H9 (cell line): ENCODE measurements around the gene SLC2A3. TPM values are rescaled to one million over a fixed set of nuclear protein-coding genes. Genes with fewer than 3 reads are reported as not detected.
"Not testable (repeated sequence)": the region's sequence is repeated elsewhere in the genome, so short reads cannot be mapped to it uniquely, and the experiment has no call there.

Source experiments
- DNase-seq: peaks from one replicate; pipeline ENCODE4 v3.0.0-alpha.2; 2017
- H2AFZ ChIP-seq: one replicate; pipeline ENCODE4 v1.6.1; 2013; ENCODE audit warnings: mild to moderate bottlenecking, low read length, control low read depth, moderate library complexity
- H2AK5ac ChIP-seq: 2 replicates; pipeline ENCODE4 v1.6.1; 2013; ENCODE audit warnings: low read length, control low read depth, mixed read lengths; ENCODE audit not compliant: insufficient read length
- H2BK120ac ChIP-seq: one replicate; pipeline ENCODE4 v1.6.1; 2013; ENCODE audit warnings: low read depth, mild to moderate bottlenecking, low read length, control low read depth, inconsistent platforms; ENCODE audit not compliant: poor library complexity, severe bottlenecking
- H2BK12ac ChIP-seq: 2 replicates; pipeline ENCODE4 v1.6.1; 2013; ENCODE audit warnings: low read length, control low read depth, mixed read lengths, low read depth; ENCODE audit not compliant: insufficient read length
- H2BK15ac ChIP-seq: 2 replicates; pipeline ENCODE4 v1.6.1; 2013; ENCODE audit warnings: low read depth, low read length, control low read depth
- H2BK20ac ChIP-seq: one replicate; pipeline ENCODE4 v1.6.1; 2013; ENCODE audit warnings: low read depth, mild to moderate bottlenecking, low read length, control low read depth, inconsistent platforms; ENCODE audit not compliant: poor library complexity, severe bottlenecking
- H2BK5ac ChIP-seq: 2 replicates; pipeline ENCODE4 v1.6.1; 2013; ENCODE audit warnings: low read length, control low read depth, mixed read lengths; ENCODE audit not compliant: insufficient read length
- H3K14ac ChIP-seq: 2 replicates; pipeline ENCODE4 v1.6.1; 2013; ENCODE audit warnings: low read length, control low read depth; ENCODE audit not compliant: insufficient read depth
- H3K18ac ChIP-seq: 2 replicates; pipeline ENCODE4 v1.6.1; 2013; ENCODE audit warnings: low read depth, mild to moderate bottlenecking, mixed read lengths, low read length, control low read depth; ENCODE audit not compliant: insufficient read length
- H3K23ac ChIP-seq: 2 replicates; pipeline ENCODE4 v1.6.1; 2013; ENCODE audit warnings: low read length, control low read depth, mixed read lengths, low read depth; ENCODE audit not compliant: insufficient read length
- H3K23me2 ChIP-seq: 2 replicates; pipeline ENCODE4 v1.6.1; 2013; ENCODE audit warnings: low read depth, mild to moderate bottlenecking, mixed read lengths, low read length, control low read depth; ENCODE audit not compliant: insufficient read length, poor library complexity, severe bottlenecking
- H3K27ac ChIP-seq: 2 replicates; pipeline ENCODE4 v1.5.1; 2013; ENCODE audit warnings: low read length, control low read depth, mixed read lengths, low read depth; ENCODE audit not compliant: insufficient read length
- H3K27me3 ChIP-seq: 2 replicates; pipeline ENCODE4 v1.6.1; 2013; ENCODE audit warnings: low read length, control low read depth, inconsistent platforms; ENCODE audit not compliant: insufficient read depth
- H3K4ac ChIP-seq: 2 replicates; pipeline ENCODE4 v1.6.1; 2013; ENCODE audit warnings: low read depth, mild to moderate bottlenecking, control low read depth, inconsistent platforms, low read length, moderate library complexity
- H3K4me1 ChIP-seq: 2 replicates; pipeline ENCODE4 v1.6.1; 2013; ENCODE audit warnings: low read length, control low read depth, inconsistent platforms; ENCODE audit not compliant: insufficient read depth
- H3K4me2 ChIP-seq: 2 replicates; pipeline ENCODE4 v1.6.1; 2013; ENCODE audit warnings: low read length, control low read depth, mixed read lengths; ENCODE audit not compliant: insufficient read length, insufficient read depth
- H3K56ac ChIP-seq: 2 replicates; pipeline ENCODE4 v1.6.1; 2013; ENCODE audit warnings: low read depth, mild to moderate bottlenecking, mixed read lengths, low read length, control low read depth; ENCODE audit not compliant: insufficient read length
- H3K79me1 ChIP-seq: 2 replicates; pipeline ENCODE4 v1.6.1; 2013; ENCODE audit warnings: low read depth, mild to moderate bottlenecking, moderate library complexity, low read length, control low read depth, inconsistent platforms; ENCODE audit not compliant: insufficient read depth, poor library complexity, severe bottlenecking
- H3K79me2 ChIP-seq: 2 replicates; pipeline ENCODE4 v1.6.1; 2013; ENCODE audit warnings: low read length, control low read depth, inconsistent platforms; ENCODE audit not compliant: insufficient read depth
- H3K9ac ChIP-seq: 2 replicates; pipeline ENCODE4 v1.6.1; 2013; ENCODE audit warnings: low read length, control low read depth, mixed read lengths; ENCODE audit not compliant: insufficient read length; ENCODE audit errors: extremely low read depth
- H3K9me3 ChIP-seq: one replicate; pipeline ENCODE4 v1.6.1; 2013; ENCODE audit warnings: low read depth, low read length, inconsistent platforms; ENCODE audit not compliant: control insufficient read depth
- H3T11ph ChIP-seq: one replicate; pipeline ENCODE4 v1.6.1; 2013; ENCODE audit warnings: mild to moderate bottlenecking, low read length, control low read depth, inconsistent platforms
- H4K20me1 ChIP-seq: one replicate; pipeline ENCODE4 v1.6.1; 2013; ENCODE audit not compliant: control insufficient read depth, insufficient read length, insufficient read depth
- H4K5ac ChIP-seq: 2 replicates; pipeline ENCODE4 v1.6.1; 2013; ENCODE audit warnings: low read depth, mild to moderate bottlenecking, mixed read lengths, low read length, control low read depth; ENCODE audit not compliant: insufficient read length
- H4K8ac ChIP-seq: replicated peaks from 2 replicates; pipeline ENCODE4 v1.6.1; 2013; ENCODE audit warnings: low read length, control low read depth, mixed read lengths, low read depth; ENCODE audit not compliant: insufficient read length
- H4K91ac ChIP-seq: 2 replicates; pipeline ENCODE4 v1.6.1; 2013; ENCODE audit warnings: low read depth, mild to moderate bottlenecking, moderate library complexity, mixed read lengths, low read length, control low read depth; ENCODE audit not compliant: insufficient read length
- H3K27ac Mint-ChIP-seq, 3 experiments: 2 replicates in 2 of 3; 3 replicates in 1 of 3; pipeline ENCODE4 v1.8.0; 2020 to 2021; ENCODE audit warnings: mixed read lengths in 3 of 3, mild to moderate bottlenecking in 1 of 3, moderate library complexity in 1 of 3
- H3K27me3 Mint-ChIP-seq: 2 replicates; pipeline ENCODE4 v1.8.0; 2021; ENCODE audit warnings: low read depth, mild to moderate bottlenecking, moderate library complexity, mixed read lengths
- H3K36me3 Mint-ChIP-seq, 3 experiments: 2 replicates in 2 of 3; 3 replicates in 1 of 3; pipeline ENCODE4 v1.8.0; 2020 to 2021; ENCODE audit warnings: low read depth in 3 of 3, mixed read lengths in 3 of 3; ENCODE audit not compliant: insufficient read depth in 1 of 3
- H3K4me1 Mint-ChIP-seq, 2 experiments: 2 replicates each; pipeline ENCODE4 v1.8.0; 2020; ENCODE audit warnings: mixed read lengths in 2 of 2
- H3K4me3 Mint-ChIP-seq, 2 experiments: 2 replicates in 1 of 2; 3 replicates in 1 of 2; pipeline ENCODE4 v1.8.0; 2020 to 2021; ENCODE audit warnings: mild to moderate bottlenecking in 2 of 2, mixed read lengths in 2 of 2, moderate library complexity in 1 of 2
- H3K9me3 Mint-ChIP-seq, 2 experiments: 2 replicates in 1 of 2; 3 replicates in 1 of 2; pipeline ENCODE4 v1.8.0; 2020; ENCODE audit warnings: mild to moderate bottlenecking in 2 of 2, mixed read lengths in 2 of 2, moderate library complexity in 1 of 2
- WGBS: extraction: QIAGEN DNeasy Blood & Tissue Kit; methylation state at CpG from one replicate; pipeline ENCODE4 v1.1.7; 2013; ENCODE audit warnings: missing lambda C conversion rate, low lambda C conversion rate, mixed read lengths; ENCODE audit not compliant: insufficient read length; ENCODE audit errors: extremely low coverage; 5-methylcytosine and 5-hydroxymethylcytosine counted together
- total RNA-seq: library from RNA; stranded (reverse); gene quantifications from 2 replicates; pipeline ENCODE4 v1.2.1, GENCODE V29; 2021
- TF ChIP-seq, protein P1 (sequence below): fragments of 200-600 bp; sonication (generic); conservative IDR thresholded peaks from 3 replicates; pipeline ENCODE4 v1.8.0; 2021; ENCODE audit warnings: antibody characterized with exemption, mild to moderate bottlenecking

Gene SLC2A3
- total RNA-seq, 1 experiment from 2014 or later = 569 TPM

DNA sequence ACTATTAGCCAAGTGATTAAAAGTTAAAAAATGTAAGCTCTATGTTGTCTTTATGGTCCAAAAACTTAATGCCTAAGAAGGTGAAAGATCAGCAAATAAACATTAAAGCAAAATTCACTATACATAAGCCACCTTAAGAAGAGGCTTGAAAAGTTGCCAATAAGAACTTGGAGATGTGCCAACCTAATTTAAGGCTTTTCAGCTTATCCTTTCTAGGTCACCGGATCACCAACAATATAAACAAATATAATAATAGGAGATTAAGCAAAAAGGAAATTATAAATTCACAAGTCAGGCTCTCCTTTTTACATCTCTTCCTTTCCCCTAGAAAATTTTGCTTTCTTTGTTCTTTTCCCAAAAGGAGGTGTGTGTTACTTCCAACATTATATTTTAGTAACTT is 30.9 kb downstream of the SLC2A3 start:
- Mint-ChIP-seq H3K36me3 (peaks cover 0 to 7% (median 4%) of the 10 kb centered on the region in 3 experiments; a peak in 3 of 7 replicates), H3K27me3 (no peaks in the 10 kb centered on the region), H3K4me1 (peaks cover 37 to 41% of the 10 kb centered on the region in 2 experiments), H3K4me3 (no peak overlapping the region; a peak in 3 of 5 replicates), H3K27ac (peak overlapping the region; percentile 93 to 100 (median 97)), H3K9me3 (no peaks in the 10 kb centered on the region)
- Histone ChIP-seq H3K27me3 (peaks cover 2% of the 10 kb centered on the region; the same call in 1 of the 2 replicates), H3K23ac (no peak overlapping the region), H4K20me1 (no peaks in the 10 kb centered on the region), H3K23me2 (no peaks in the 10 kb centered on the region), H4K91ac (peak overlapping the region; percentile 66), H2BK15ac (no peak overlapping the region), H2AFZ (no peak overlapping the region), H2BK5ac (peak overlapping the region; percentile 79), H3K14ac (no peak overlapping the region), H3K4me2 (peak overlapping the region; percentile 30), H3K4me1 (no peaks in the 10 kb centered on the region; the same call in 1 of the 2 replicates), H4K5ac (no peak overlapping the region), H3T11ph (no peak overlapping the region), H3K79me1 (no peaks in the 10 kb centered on the region), H3K9me3 (no peaks in the 10 kb centered on the region), H2BK120ac (no peak overlapping the region), H3K56ac (no peak overlapping the region), H3K9ac (peak overlapping the region; percentile 58), H3K27ac (peak overlapping the region; percentile 99), H3K79me2 (no peaks in the 10 kb centered on the region), H2BK20ac (no peak overlapping the region), H2AK5ac (peak overlapping the region; percentile 97), H2BK12ac (no peak overlapping the region), H4K8ac (no peak overlapping the region), H3K18ac (no peak overlapping the region), H3K4ac (no peak overlapping the region)
- TF ChIP-seq, protein P1, sequence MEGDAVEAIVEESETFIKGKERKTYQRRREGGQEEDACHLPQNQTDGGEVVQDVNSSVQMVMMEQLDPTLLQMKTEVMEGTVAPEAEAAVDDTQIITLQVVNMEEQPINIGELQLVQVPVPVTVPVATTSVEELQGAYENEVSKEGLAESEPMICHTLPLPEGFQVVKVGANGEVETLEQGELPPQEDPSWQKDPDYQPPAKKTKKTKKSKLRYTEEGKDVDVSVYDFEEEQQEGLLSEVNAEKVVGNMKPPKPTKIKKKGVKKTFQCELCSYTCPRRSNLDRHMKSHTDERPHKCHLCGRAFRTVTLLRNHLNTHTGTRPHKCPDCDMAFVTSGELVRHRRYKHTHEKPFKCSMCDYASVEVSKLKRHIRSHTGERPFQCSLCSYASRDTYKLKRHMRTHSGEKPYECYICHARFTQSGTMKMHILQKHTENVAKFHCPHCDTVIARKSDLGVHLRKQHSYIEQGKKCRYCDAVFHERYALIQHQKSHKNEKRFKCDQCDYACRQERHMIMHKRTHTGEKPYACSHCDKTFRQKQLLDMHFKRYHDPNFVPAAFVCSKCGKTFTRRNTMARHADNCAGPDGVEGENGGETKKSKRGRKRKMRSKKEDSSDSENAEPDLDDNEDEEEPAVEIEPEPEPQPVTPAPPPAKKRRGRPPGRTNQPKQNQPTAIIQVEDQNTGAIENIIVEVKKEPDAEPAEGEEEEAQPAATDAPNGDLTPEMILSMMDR = no peak
- DNase-seq = no peak
- no CpG with 5 or more reads among the region's 1 CpG for WGBS

- H3K4me1 ChIP-seq, H3K23me2 ChIP-seq, H4K91ac ChIP-seq, H3K9ac ChIP-seq, H2BK20ac ChIP-seq, H2BK120ac ChIP-seq, H2AK5ac ChIP-seq, H2BK5ac ChIP-seq, DNase-seq, H2BK15ac ChIP-seq, H3K14ac ChIP-seq, H3K4ac ChIP-seq, H3K56ac ChIP-seq, H3K23ac ChIP-seq, H3K4me2 ChIP-seq, H3K4me3 Mint-ChIP-seq, H2BK12ac ChIP-seq, H3K27ac ChIP-seq, H4K5ac ChIP-seq, H3T11ph ChIP-seq, H4K20me1 ChIP-seq, H3K27me3 ChIP-seq, H3K9me3 ChIP-seq, H2AFZ ChIP-seq, H3K27me3 Mint-ChIP-seq, H3K9me3 Mint-ChIP-seq, H3K79me2 ChIP-seq, H4K8ac ChIP-seq, H3K18ac ChIP-seq, H3K79me1 ChIP-seq: not testable (repeated sequence)
- H3K27ac Mint-ChIP-seq = peak overlapping the region in 1 of 3 experiments; percentile 75; a peak in 1 of 7 replicates
- peaks cover 28 to 33% of the 10 kb centered on the region in 2 experiments for H3K4me1 Mint-ChIP-seq
- no CpG with 5 or more reads among the region's 8 CpGs for WGBS
- peaks cover 4 to 23% (median 4%) of the 10 kb centered on the region in 3 experiments; a peak in 5 of 7 replicates for H3K36me3 Mint-ChIP-seq
Measured at GRCh38 chr12:7902416-7902815, 33.6 kb downstream of the SLC2A3 start.
